RWPE1 (cell line): Measurements from ENCODE around the gene CYP51A1.

Experiments used
- CTCF ChIA-PET: fragments of 350-600 bp; sonication (Branson Sonifier 250); formaldehyde crosslinking; extraction: SDS; loops from one replicate; lab custom pipeline; 2021; lab: Yijun Ruan, JAX
- POLR2A ChIA-PET: fragments of 400-600 bp; formaldehyde crosslinking; extraction: SDS; loops from one replicate; lab custom pipeline; 2020; ENCODE audit warnings: antibody characterized with exemption; ENCODE audit not compliant: low non-redundant PET; lab: Yijun Ruan, JAX
- DNase-seq: peaks from one replicate; pipeline ENCODE4 v3.0.0; 2012; ENCODE audit warnings: low spot score
- H3K27ac ChIP-seq: fragments of 450-650 bp; 2 replicates; pipeline ENCODE4 v1.5.1; 2017
- TF ChIP-seq, protein P1 (sequence below): fragments of 450-650 bp; conservative IDR thresholded peaks from 2 replicates; pipeline ENCODE4 v1.5.1; 2017; ENCODE audit warnings: low read depth, mild to moderate bottlenecking

The CYP51A1 gene

DNA sequence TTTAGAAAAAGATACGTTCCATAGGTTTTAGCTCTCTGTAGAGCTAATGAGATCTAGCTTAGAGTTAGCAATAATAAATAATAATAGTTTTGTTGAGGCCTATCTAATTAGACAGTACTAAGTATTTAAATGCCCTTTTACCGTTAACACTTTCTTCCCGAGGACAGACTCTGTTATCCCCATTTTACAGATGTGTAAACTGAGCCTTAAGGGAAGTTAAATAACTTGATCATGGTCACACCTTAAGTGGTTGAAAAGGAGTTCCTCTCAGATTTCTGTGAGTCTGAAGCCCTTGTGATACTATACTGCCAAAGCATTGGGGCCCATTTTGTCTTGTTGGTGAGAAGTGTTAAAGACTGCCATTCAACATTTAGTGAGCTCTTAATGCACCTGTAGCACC lies 61.6 kb downstream of the CYP51A1 start:
- TF ChIP-seq, protein P1, sequence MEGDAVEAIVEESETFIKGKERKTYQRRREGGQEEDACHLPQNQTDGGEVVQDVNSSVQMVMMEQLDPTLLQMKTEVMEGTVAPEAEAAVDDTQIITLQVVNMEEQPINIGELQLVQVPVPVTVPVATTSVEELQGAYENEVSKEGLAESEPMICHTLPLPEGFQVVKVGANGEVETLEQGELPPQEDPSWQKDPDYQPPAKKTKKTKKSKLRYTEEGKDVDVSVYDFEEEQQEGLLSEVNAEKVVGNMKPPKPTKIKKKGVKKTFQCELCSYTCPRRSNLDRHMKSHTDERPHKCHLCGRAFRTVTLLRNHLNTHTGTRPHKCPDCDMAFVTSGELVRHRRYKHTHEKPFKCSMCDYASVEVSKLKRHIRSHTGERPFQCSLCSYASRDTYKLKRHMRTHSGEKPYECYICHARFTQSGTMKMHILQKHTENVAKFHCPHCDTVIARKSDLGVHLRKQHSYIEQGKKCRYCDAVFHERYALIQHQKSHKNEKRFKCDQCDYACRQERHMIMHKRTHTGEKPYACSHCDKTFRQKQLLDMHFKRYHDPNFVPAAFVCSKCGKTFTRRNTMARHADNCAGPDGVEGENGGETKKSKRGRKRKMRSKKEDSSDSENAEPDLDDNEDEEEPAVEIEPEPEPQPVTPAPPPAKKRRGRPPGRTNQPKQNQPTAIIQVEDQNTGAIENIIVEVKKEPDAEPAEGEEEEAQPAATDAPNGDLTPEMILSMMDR = no peak
- H3K27ac ChIP-seq = no peak overlapping the region
- ChIA-PET CTCF (no interaction called here), POLR2A (no interaction called here)
- no peak for DNase-seq

GRCh38 chr7:92072121-92072520 lies 62.2 kb downstream of the CYP51A1 start:
- CTCF ChIA-PET = no interaction called here
- POLR2A ChIA-PET = no interaction called here

DNA sequence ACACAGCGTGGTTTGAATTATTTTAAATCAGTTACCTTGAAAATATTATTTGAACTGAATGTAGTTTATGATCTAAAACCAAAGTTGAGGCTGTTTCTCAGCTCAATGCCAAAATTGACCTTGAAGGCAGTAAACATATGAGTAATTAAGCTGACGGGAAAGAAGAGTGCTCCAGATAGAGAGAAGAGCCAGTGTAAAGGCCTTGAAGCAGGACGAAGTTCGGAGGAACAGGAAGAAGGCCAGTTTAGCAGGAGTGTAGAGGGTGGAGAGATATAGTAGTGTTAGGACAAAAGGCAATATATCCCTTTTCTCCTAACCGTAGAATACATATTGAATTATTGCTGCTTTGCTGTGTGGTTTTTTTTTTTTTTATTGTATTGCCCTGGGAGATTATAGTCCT lies 63.2 kb downstream of the CYP51A1 start:
- no peak overlapping the region for H3K27ac ChIP-seq

More at GRCh38 chr7:92072121-92072520, 62.2 kb downstream of the CYP51A1 start:
- no peak overlapping the region for H3K27ac ChIP-seq
- DNase-seq = no peak
- TF ChIP-seq, protein P1 = no peak

DNA sequence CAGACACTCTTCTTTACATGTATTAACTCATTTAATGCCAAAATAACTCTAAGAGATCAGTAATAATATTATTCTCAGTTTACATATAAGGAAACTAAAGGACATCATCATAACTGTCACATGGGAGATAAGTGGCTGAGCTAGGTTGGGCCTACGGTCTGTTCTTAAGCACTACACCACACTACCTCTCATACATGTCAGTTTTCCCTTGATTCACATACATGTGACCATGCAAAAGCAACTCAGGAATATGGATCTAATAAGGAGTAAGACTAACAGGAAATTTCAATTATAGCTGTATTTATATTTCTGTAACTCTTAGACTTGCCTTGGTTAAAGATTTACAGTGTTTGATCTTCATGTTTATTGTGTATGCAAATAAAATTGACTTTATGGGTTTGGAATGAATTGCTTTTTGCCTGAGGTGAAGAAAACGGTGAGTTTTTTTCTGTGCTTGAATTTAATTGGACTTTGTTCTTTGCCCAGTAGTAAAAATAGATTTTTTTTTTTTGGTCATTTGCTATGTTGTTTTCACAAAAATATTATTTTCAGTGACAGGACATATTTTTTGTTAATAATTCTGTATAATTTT lies 69.7 kb downstream of the CYP51A1 start:
- no peak for DNase-seq
- CTCF ChIA-PET = interaction anchor here (0.6 to 0.7 kb wide), 2 partner anchors 119 to 348 kb away, joined by 4 to 5 read pairs; no protein-coding TSS in a partner anchor
- TF ChIP-seq, protein P1 = no peak
- POLR2A ChIA-PET = no interaction called here
- no peak overlapping the region for H3K27ac ChIP-seq

More for the DNA sequence above, 63.2 kb downstream of the CYP51A1 start:
- TF ChIP-seq, protein P1 = no peak
- no peak for DNase-seq
- ChIA-PET POLR2A (no interaction called here), CTCF (no interaction called here)
